Spleen (tissue), 11 donors: ENCODE results near the gene RIMS1. TPM values are rescaled to one million over a fixed set of nuclear protein-coding genes. Genes with fewer than 3 reads are reported as not detected.
"Not testable (repeated sequence)": the region's sequence is repeated elsewhere in the genome, so short reads cannot be mapped to it uniquely, and the experiment has no call there.

Experiments used
- DNase-seq: peaks from one replicate; pipeline ENCODE4 v3.0.0-alpha.2; 2020
- H3K27ac ChIP-seq, 8 donors: fragments of 200-600 bp; sonication (generic) in 7 of 8; 1 replicate in 4 of 8; 2 replicates in 4 of 8; pipeline versions ENCODE4 v1.5.0 to v1.8.0; 2016 to 2021; ENCODE audit warnings: inconsistent platforms in 4 of 8, mild to moderate bottlenecking in 4 of 8, moderate library complexity in 1 of 8
- H3K27me3 ChIP-seq, 7 donors: fragments of 200-600 bp; sonication (generic) in 6 of 7; replicated peaks in 1 of 7; 1 replicate in 4 of 7; 2 replicates in 3 of 7; pipeline versions ENCODE4 v1.5.0 to v1.8.0; 2016 to 2021; ENCODE audit warnings: inconsistent platforms in 3 of 7, mild to moderate bottlenecking in 1 of 7
- H3K36me3 ChIP-seq, 6 donors: fragments of 200-600 bp; sonication (generic) in 5 of 6; 1 replicate in 4 of 6; 2 replicates in 2 of 6; pipeline versions ENCODE4 v1.5.0 to v1.8.0; 2016 to 2021; ENCODE audit warnings: inconsistent platforms in 2 of 6
- H3K4me1 ChIP-seq, 6 donors: fragments of 200-600 bp; sonication (generic) in 5 of 6; 1 replicate in 3 of 6; 2 replicates in 3 of 6; pipeline versions ENCODE4 v1.5.0 to v1.8.0; 2016 to 2021; ENCODE audit warnings: inconsistent platforms in 3 of 6
- H3K4me3 ChIP-seq, 8 donors: fragments of 200-600 bp; sonication (generic) in 7 of 8; 1 replicate in 4 of 8; 2 replicates in 4 of 8; pipeline versions ENCODE4 v1.5.0 to v1.8.0; 2016 to 2021; ENCODE audit warnings: inconsistent platforms in 4 of 8, mild to moderate bottlenecking in 4 of 8, moderate library complexity in 2 of 8
- H3K9me3 ChIP-seq, 8 donors: fragments of 200-600 bp; sonication (generic) in 7 of 8; 1 replicate in 4 of 8; 2 replicates in 4 of 8; pipeline versions ENCODE4 v1.5.0 to v1.8.0; 2016 to 2021; ENCODE audit warnings: inconsistent platforms in 4 of 8
- POLR2A ChIP-seq, 3 donors: fragments of 450-650 bp; IDR thresholded peaks; one replicate each; pipeline ENCODE4 v1.5.1; 2017; ENCODE audit warnings: antibody characterized with exemption in 3 of 3, mild to moderate bottlenecking in 1 of 3
- POLR2AphosphoS5 ChIP-seq, 3 donors: sonication (generic); formaldehyde crosslinking; IDR thresholded peaks; one replicate each; pipeline ENCODE4 v1.5.1; 2017; ENCODE audit warnings: antibody characterized with exemption in 3 of 3
- WGBS, 5 donors: extraction: QIAGEN DNeasy Blood & Tissue Kit in 3 of 5; methylation state at CpG; one replicate each; pipeline versions ENCODE4 v1.1.5 to v1.1.7; 2013 to 2018; 5-methylcytosine and 5-hydroxymethylcytosine counted together
- intact Hi-C: fragments of 100-400 bp; cut with DNase I; formaldehyde crosslinking; loops from one replicate; pipeline ENCODE4 v1.15.0; 2023; ENCODE audit warnings: low total_unique reads
- polyA plus RNA-seq, 3 donors: library from polyadenylated mRNA; stranded (reverse); fragments of 200-250 nt; gene quantifications; one replicate each; pipeline ENCODE4 v1.2.1, GENCODE V29; 2013
- total RNA-seq, 7 donors: library from RNA; depleted of rRNA in 3 of 7; stranded (reverse); fragments of >200 nt in 3 of 7; fragmentation: NEBNext Ultra II Directional in 4 of 7; extraction: Animal tissue kit (Norgen Biotek cat#: 25700) in 4 of 7; gene quantifications; one replicate each; pipeline versions ENCODE4 v1.1.0 to v1.2.1, GENCODE V29; 2016 to 2021
- TF ChIP-seq, protein P1 (sequence below), 11 experiments: fragments of 200-600 bp in 7 of 11; fragments of 450-650 bp in 4 of 11; sonication (generic) in 4 of 11; IDR thresholded peaks in 8 of 11; conservative IDR thresholded peaks in 3 of 11; 1 replicate in 7 of 11; 2 replicates in 4 of 11; pipeline versions ENCODE4 v1.4.0 to v1.8.0; 2016 to 2021; ENCODE audit warnings: antibody characterized with exemption in 11 of 11, inconsistent platforms in 4 of 11, mild to moderate bottlenecking in 1 of 11
- donor health status: healthy with polysubstance abuse.
- donor health status: DM: no; HTN: no; CAD: no; lungs with moderate emphysema.
- donor health status: DM: no; HTN: no; CAD: no.
- donor health status: Bipolar disorder and iron deficiency.
- donor health status: healthy.
- donor health status: DM: no; HTN: no; CAD: no.
- donor health status: DM: yes; HTN: yes; CAD: no.

The RIMS1 gene
- total and polyA plus RNA-seq, 10 donors: not detected

DNA sequence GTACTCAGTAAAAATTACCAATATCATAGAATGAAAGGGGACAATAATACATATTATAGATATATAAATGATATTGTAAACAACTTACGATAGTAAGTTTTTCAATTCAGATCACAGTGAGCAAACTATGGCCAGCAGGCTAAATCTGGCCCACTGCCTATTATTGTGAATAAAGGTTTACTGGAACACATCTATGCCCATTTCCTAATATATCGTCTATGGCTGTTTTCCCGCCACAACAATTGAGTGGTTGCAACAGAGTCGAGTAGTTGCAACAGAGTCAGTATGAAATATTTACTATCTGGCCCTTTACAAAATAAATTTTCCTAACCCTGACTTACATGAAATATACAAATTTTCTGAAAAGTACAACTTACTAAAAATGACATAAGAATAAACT, 438.2 kb downstream of the RIMS1 start:
- Histone ChIP-seq H3K4me3 (no peak overlapping the region), H3K27me3 (no peaks in the 10 kb centered on the region), H3K36me3 (no peaks in the 10 kb centered on the region), H3K9me3 (no peaks in the 10 kb centered on the region), H3K27ac (no peak overlapping the region), H3K4me1 (no peaks in the 10 kb centered on the region)
- 73 to 79% (median 75%) methylated on average over 4 of the region's 4 CpGs for WGBS, 5 donors
- DNase-seq: no peak
- intact Hi-C loops: no loop called here
- TF ChIP-seq POLR2AphosphoS5 (IDR thresholded peaks at IDR 0.05): no peak
- TF ChIP-seq POLR2A (IDR thresholded peaks at IDR 0.05): no peak
- TF ChIP-seq, protein P1, sequence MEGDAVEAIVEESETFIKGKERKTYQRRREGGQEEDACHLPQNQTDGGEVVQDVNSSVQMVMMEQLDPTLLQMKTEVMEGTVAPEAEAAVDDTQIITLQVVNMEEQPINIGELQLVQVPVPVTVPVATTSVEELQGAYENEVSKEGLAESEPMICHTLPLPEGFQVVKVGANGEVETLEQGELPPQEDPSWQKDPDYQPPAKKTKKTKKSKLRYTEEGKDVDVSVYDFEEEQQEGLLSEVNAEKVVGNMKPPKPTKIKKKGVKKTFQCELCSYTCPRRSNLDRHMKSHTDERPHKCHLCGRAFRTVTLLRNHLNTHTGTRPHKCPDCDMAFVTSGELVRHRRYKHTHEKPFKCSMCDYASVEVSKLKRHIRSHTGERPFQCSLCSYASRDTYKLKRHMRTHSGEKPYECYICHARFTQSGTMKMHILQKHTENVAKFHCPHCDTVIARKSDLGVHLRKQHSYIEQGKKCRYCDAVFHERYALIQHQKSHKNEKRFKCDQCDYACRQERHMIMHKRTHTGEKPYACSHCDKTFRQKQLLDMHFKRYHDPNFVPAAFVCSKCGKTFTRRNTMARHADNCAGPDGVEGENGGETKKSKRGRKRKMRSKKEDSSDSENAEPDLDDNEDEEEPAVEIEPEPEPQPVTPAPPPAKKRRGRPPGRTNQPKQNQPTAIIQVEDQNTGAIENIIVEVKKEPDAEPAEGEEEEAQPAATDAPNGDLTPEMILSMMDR (IDR thresholded peaks at IDR 0.05 in 8 of 11, conservative IDR thresholded peaks at IDR 0.05 in 3 of 11): no peak

DNA sequence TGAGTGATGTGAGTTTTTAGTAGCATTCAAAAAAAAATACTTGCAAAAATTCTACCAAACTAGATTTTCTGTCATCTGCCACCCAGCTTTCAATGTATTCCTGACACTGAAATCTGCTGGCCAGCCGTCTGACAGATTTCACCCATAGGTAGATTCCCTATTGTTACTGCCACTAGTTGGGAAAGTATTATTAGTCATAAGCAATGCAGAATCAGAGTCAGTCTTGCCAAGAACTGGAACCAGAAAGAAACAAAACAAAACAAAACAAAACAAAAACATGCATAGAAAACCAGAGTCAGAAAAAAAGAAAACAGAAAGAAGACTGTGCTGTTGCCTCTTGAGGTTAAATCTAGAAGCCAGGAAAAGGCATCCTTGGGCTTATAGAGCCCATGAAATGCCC, 442.4 kb downstream of the RIMS1 start:
- no peak for DNase-seq
- no peaks in the 10 kb centered on the region for H3K36me3 ChIP-seq
- TF ChIP-seq, protein P1 (IDR thresholded peaks at IDR 0.05 in 8 of 11, conservative IDR thresholded peaks at IDR 0.05 in 3 of 11): no peak
- no peak for TF ChIP-seq POLR2A (IDR thresholded peaks at IDR 0.05)
- TF ChIP-seq POLR2AphosphoS5 (IDR thresholded peaks at IDR 0.05): no peak
- H3K4me3 ChIP-seq: no peak overlapping the region
- H3K27ac ChIP-seq: no peak overlapping the region
- no peaks in the 10 kb centered on the region for H3K4me1 ChIP-seq
- WGBS, 5 donors: 50 to 88% (median 79%) methylated on average over 1 of the region's 1 CpG
- intact Hi-C loops: no loop called here
- no peaks in the 10 kb centered on the region for H3K27me3 ChIP-seq
- no peaks in the 10 kb centered on the region for H3K9me3 ChIP-seq

DNA sequence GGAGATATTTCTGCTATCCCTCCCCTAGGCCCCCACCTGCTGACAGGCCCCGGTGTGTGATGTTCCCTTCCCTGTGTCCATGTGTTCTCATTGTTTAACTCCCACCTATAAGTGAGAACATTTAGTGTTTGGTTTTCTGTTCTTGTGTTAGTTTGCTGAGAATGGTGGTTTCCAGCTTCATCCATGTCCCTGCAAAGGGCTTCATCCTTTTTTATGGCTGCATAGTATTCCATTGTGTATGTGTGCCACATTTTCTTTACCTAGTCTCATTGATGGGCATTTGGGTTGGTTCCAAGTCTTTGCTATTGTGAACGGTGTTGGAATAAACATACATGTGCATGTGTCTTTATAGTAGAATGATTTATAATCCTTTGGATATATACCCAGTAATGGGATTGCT, 448.9 kb downstream of the RIMS1 start:
- H3K27ac ChIP-seq, DNase-seq, H3K4me3 ChIP-seq, H3K36me3 ChIP-seq, intact Hi-C loops, H3K9me3 ChIP-seq, H3K27me3 ChIP-seq, H3K4me1 ChIP-seq: not testable (repeated sequence)
- 84 to 94% (median 90%) methylated on average over 2 of the region's 2 CpGs for WGBS, 5 donors

DNA sequence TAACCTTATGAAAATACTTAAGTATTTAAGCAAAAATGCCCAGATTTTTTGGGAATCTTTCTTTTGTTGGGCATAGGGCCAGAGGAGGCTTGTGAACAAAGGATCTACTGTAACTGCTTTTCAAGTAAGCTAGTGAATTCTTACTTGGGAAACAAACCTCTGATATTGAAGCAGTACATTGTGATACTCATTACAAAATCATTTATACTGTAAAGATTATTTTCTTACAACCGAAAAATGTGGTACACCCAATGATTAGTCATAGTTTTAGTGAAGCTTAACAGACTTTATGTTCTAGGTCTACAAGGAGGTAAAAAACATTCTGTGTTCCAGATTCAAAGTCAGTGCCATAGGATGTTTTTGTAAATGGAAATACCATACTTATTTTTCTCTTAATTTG, 462.6 kb downstream of the RIMS1 start:
- Histone ChIP-seq H3K27ac (no peak overlapping the region), H3K36me3 (no peaks in the 10 kb centered on the region), H3K27me3 (no peaks in the 10 kb centered on the region), H3K9me3 (no peaks in the 10 kb centered on the region), H3K4me3 (no peak overlapping the region), H3K4me1 (no peaks in the 10 kb centered on the region)
- intact Hi-C loops: no loop called here
- no peak for DNase-seq
- 74 to 92% (median 90%) methylated on average over 1 of the region's 1 CpG for WGBS, 5 donors
- TF ChIP-seq, protein P1 (IDR thresholded peaks at IDR 0.05 in 8 of 11, conservative IDR thresholded peaks at IDR 0.05 in 3 of 11): no peak
- TF ChIP-seq POLR2AphosphoS5 (IDR thresholded peaks at IDR 0.05) (no peak), POLR2A (IDR thresholded peaks at IDR 0.05) (no peak)

DNA sequence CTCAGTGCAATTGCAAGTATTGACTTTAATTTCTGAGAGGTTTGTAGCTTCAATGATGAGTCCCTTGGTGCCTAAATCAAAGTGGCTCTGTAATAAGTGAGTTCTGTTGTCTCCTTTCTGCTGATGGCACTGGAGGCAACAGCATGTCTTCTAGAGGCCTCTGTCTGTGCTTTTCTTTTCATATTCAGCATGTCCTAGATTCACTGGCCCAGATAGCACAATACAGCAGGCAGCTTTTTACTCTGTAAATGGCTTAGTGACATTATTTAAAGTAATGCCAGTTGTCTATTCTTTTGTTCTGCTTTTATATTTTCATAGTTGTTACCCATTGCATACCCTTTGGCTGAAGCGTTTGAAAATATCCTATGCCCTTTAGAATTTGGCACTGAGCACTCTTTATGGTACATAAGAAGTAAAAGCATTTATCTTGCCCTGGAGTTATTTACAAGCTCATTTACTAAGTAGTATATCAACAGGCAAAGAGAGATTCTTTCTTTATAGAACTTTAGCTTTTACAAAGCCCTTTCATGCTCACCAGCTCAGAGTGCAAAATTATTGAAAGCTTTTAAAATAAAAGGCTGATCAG, 464.0 kb downstream of the RIMS1 start:
- H3K27ac ChIP-seq: no peak overlapping the region
- TF ChIP-seq POLR2A (IDR thresholded peaks at IDR 0.05) (no peak), POLR2AphosphoS5 (IDR thresholded peaks at IDR 0.05) (no peak)
- TF ChIP-seq, protein P1 (IDR thresholded peaks at IDR 0.05 in 8 of 11, conservative IDR thresholded peaks at IDR 0.05 in 3 of 11): no peak
- intact Hi-C loops: no loop called here
- no peaks in the 10 kb centered on the region for H3K27me3 ChIP-seq
- no peaks in the 10 kb centered on the region for H3K36me3 ChIP-seq
- no peak for DNase-seq
- H3K4me3 ChIP-seq: no peak overlapping the region
- no peaks in the 10 kb centered on the region for H3K4me1 ChIP-seq
- no peaks in the 10 kb centered on the region for H3K9me3 ChIP-seq
- 81 to 91% (median 88%) methylated on average over 1 of the region's 1 CpG for WGBS, 5 donors
